A549 (cell line): Measurements from ENCODE around the gene AIP.

Experiments
- BHLHE40 ChIP-seq: IDR thresholded peaks from 2 replicates; pipeline ENCODE4 v1.6.1; 2012; ENCODE audit warnings: low read depth, low read length, inconsistent platforms
- CHD4 ChIP-seq: fragments of 200-600 bp; sonication (generic); IDR thresholded peaks from 2 replicates; pipeline ENCODE4 v1.6.1; 2016; ENCODE audit warnings: antibody characterized with exemption, mild to moderate bottlenecking, borderline replicate concordance
- CTCF ChIP-seq: fragments of >200 bp; sonication (Bioruptor Twin); formaldehyde crosslinking; IDR thresholded peaks from 3 replicates; pipeline ENCODE4 v1.5.1; 2016
- HOXA7 ChIP-seq: fragments of 250-450 bp; sonication (Bioruptor Pico); IDR thresholded peaks from 2 replicates; pipeline ENCODE4 v1.5.0; 2020; ENCODE audit warnings: mild to moderate bottlenecking, moderate library complexity
- JUN ChIP-seq, 2 experiments: fragments of >200 bp; sonication (Bioruptor Twin); formaldehyde crosslinking; IDR thresholded peaks; 2 replicates in 1 of 2; 3 replicates in 1 of 2; pipeline ENCODE4 v1.6.1; 2016 to 2017
- NPAS2 ChIP-seq: fragments of 250-450 bp; sonication (Bioruptor Pico); IDR thresholded peaks from 2 replicates; pipeline ENCODE4 v1.8.0; 2022; ENCODE audit warnings: mild to moderate bottlenecking, moderate library complexity, borderline replicate concordance
- RFX5 ChIP-seq: fragments of 450-650 bp; IDR thresholded peaks from 2 replicates; pipeline ENCODE4 v1.7.1; 2014; ENCODE audit warnings: antibody characterized with exemption, mild to moderate bottlenecking, moderate library complexity
- ZC3H11A ChIP-seq: fragments of 450-650 bp; IDR thresholded peaks from 2 replicates; pipeline ENCODE4 v1.6.1; 2014; ENCODE audit warnings: antibody characterized with exemption, mild to moderate bottlenecking
- TF ChIP-seq, protein P1 (sequence below): IDR thresholded peaks from 2 replicates; pipeline ENCODE4 v1.6.1; 2012

GRCh38 chr11:67538823-67539505, 56.1 kb downstream of the AIP start:
- TF ChIP-seq CTCF (no peak), HOXA7 (no peak), JUN (IDR thresholded peaks at IDR 0.05) (no peak), ZC3H11A (no peak), RFX5 (no peak), NPAS2 (CRISPR knock-in tag) (no peak), BHLHE40 (no peak), CHD4 (no peak)
- TF ChIP-seq, protein P1, sequence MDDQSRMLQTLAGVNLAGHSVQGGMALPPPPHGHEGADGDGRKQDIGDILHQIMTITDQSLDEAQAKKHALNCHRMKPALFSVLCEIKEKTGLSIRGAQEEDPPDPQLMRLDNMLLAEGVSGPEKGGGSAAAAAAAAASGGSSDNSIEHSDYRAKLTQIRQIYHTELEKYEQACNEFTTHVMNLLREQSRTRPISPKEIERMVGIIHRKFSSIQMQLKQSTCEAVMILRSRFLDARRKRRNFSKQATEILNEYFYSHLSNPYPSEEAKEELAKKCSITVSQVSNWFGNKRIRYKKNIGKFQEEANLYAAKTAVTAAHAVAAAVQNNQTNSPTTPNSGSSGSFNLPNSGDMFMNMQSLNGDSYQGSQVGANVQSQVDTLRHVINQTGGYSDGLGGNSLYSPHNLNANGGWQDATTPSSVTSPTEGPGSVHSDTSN: no peak
